GM18868 (cell line): ENCODE data around the gene DENND4C.
"Not testable (repeated sequence)": the region's sequence is repeated elsewhere in the genome, so short reads cannot be mapped to it uniquely, and the experiment has no call there.

ENCODE experiments used
- ATAC-seq: cut with Tn5 transposase; IDR thresholded peaks from one replicate; pipeline ENCODE4 v1.9.1; 2021; ENCODE audit warnings: mild to moderate bottlenecking, moderate library complexity; ENCODE audit not compliant: unreplicated experiment

Gene DENND4C

GRCh38 chr9:19230355-19231125, at the start of gene DENND4C:
Gene DENND4C, plus strand, starts transcription at chr9:19230693. Its CDS starts 45,482 bp downstream, at chr9:19276175.
- peak; percentile 71 for ATAC-seq

GRCh38 chr9:19180991-19181390, 49.5 kb upstream of the DENND4C start:
- no peak for ATAC-seq

GRCh38 chr9:19181561-19181960, 48.9 kb upstream of the DENND4C start:
- no peak for ATAC-seq

- peak; percentile 100 for ATAC-seq
Observed at GRCh38 chr9:19184144-19184917, 46.2 kb upstream of the DENND4C start.

GRCh38 chr9:19185191-19185590, 45.3 kb upstream of the DENND4C start:
- no peak for ATAC-seq

GRCh38 chr9:19186232-19186631, 44.3 kb upstream of the DENND4C start:
- ATAC-seq: no peak

- ATAC-seq: no peak
Observed at GRCh38 chr9:19188771-19189170, 41.7 kb upstream of the DENND4C start.

- no peak for ATAC-seq
Observed at GRCh38 chr9:19192202-19193028, 38.1 kb upstream of the DENND4C start.

- no peak for ATAC-seq
Observed at GRCh38 chr9:19193029-19193324, 37.5 kb upstream of the DENND4C start.

- ATAC-seq: not testable (repeated sequence)
Observed at GRCh38 chr9:19193358-19193973, 37.0 kb upstream of the DENND4C start.

- no peak for ATAC-seq
Observed at GRCh38 chr9:19198406-19198805, 32.1 kb upstream of the DENND4C start.

GRCh38 chr9:19199012-19199411, 31.5 kb upstream of the DENND4C start:
- ATAC-seq: no peak

- ATAC-seq: no peak
Observed at GRCh38 chr9:19200229-19200628, 30.3 kb upstream of the DENND4C start.

GRCh38 chr9:19201899-19202891, 28.3 kb upstream of the DENND4C start:
- ATAC-seq: no peak

GRCh38 chr9:19203058-19203457, 27.4 kb upstream of the DENND4C start:
- no peak for ATAC-seq

- no peak for ATAC-seq
Observed at GRCh38 chr9:19208653-19209052, 21.8 kb upstream of the DENND4C start.

GRCh38 chr9:19209188-19209587, 21.3 kb upstream of the DENND4C start:
- no peak for ATAC-seq

- no peak for ATAC-seq
Observed at GRCh38 chr9:19213823-19214222, 16.7 kb upstream of the DENND4C start.

GRCh38 chr9:19216466-19216865, 14.0 kb upstream of the DENND4C start:
- no peak for ATAC-seq

- no peak for ATAC-seq
Observed at GRCh38 chr9:19221326-19221725, 9.2 kb upstream of the DENND4C start.
